Osteoblast (primary cell): ENCODE data around the gene CAPNS2. TPM values are rescaled to one million over a fixed set of nuclear protein-coding genes. Genes with fewer than 3 reads are reported as not detected.
A peak's percentile ranks its signal among the peaks of the same experiment; 100 is the strongest.

Experiments
- DNase-seq: peaks from one replicate; pipeline ENCODE4 v3.0.0; 2011; ENCODE audit warnings: low spot score, mixed read lengths; ENCODE audit not compliant: insufficient read length; ENCODE audit errors: missing footprints
- H2AFZ ChIP-seq: 2 replicates; pipeline ENCODE4 v1.6.0; 2011; ENCODE audit warnings: mild to moderate bottlenecking, low read length
- H3K27ac ChIP-seq: 2 replicates; pipeline ENCODE4 v1.5.1; 2011; ENCODE audit warnings: mild to moderate bottlenecking, low read depth, low read length, moderate library complexity
- H3K27me3 ChIP-seq: 2 replicates; pipeline ENCODE4 v1.6.0; 2012; ENCODE audit warnings: mild to moderate bottlenecking, control low read depth, inconsistent platforms, low read length, moderate library complexity; ENCODE audit not compliant: insufficient read depth
- H3K36me3 ChIP-seq: 2 replicates; pipeline ENCODE4 v1.5.1; 2011; ENCODE audit warnings: mild to moderate bottlenecking, low read length, control low read depth, moderate library complexity; ENCODE audit not compliant: insufficient read depth
- H3K4me1 ChIP-seq: 2 replicates; pipeline ENCODE4 v1.5.1; 2011; ENCODE audit warnings: mild to moderate bottlenecking, low read length, control low read depth, moderate library complexity; ENCODE audit not compliant: insufficient read depth
- H3K4me2 ChIP-seq: 2 replicates; pipeline ENCODE4 v1.6.0; 2011; ENCODE audit warnings: mild to moderate bottlenecking, low read length; ENCODE audit not compliant: insufficient read depth
- H3K4me3 ChIP-seq: fragments of 200-600 bp; sonication (generic); 3 replicates; pipeline ENCODE4 v1.5.1; 2012; ENCODE audit warnings: mild to moderate bottlenecking, low read length, inconsistent platforms; ENCODE audit not compliant: insufficient read depth
- H3K79me2 ChIP-seq: 2 replicates; pipeline ENCODE4 v1.6.0; 2012; ENCODE audit warnings: mild to moderate bottlenecking, low read length, control low read depth, inconsistent platforms; ENCODE audit not compliant: insufficient read depth
- H3K9me3 ChIP-seq: 2 replicates; pipeline ENCODE4 v1.5.1; 2011; ENCODE audit warnings: low read depth, low read length, control low read depth
- H4K20me1 ChIP-seq: 2 replicates; pipeline ENCODE4 v1.6.0; 2012; ENCODE audit warnings: mild to moderate bottlenecking, low read length, control low read depth; ENCODE audit not compliant: insufficient read depth
- CTCF ChIP-seq: IDR thresholded peaks from 2 replicates; pipeline ENCODE4 v1.5.1; 2011; ENCODE audit warnings: mild to moderate bottlenecking, low read depth, low read length, moderate library complexity; ENCODE audit errors: extremely low read depth
- total RNA-seq: library from RNA; depleted of rRNA; stranded (reverse); fragments of >200 nt; gene quantifications from 2 replicates; pipeline ENCODE4 v1.2.3, GENCODE V29; 2012

The CAPNS2 gene
- total RNA-seq, 1 donor = 1.1 TPM

- peaks cover 19% of the 10 kb centered on the region for H3K36me3 ChIP-seq
- no peak overlapping the region for H3K4me2 ChIP-seq
- H3K4me1 ChIP-seq = peaks cover 13% of the 10 kb centered on the region
- no peak for DNase-seq
- TF ChIP-seq CTCF = peak; percentile 41
- no peaks in the 10 kb centered on the region for H3K27me3 ChIP-seq
- no peak overlapping the region for H2AFZ ChIP-seq
- H4K20me1 ChIP-seq = no peaks in the 10 kb centered on the region
- no peak overlapping the region for H3K27ac ChIP-seq
- H3K9me3 ChIP-seq = no peaks in the 10 kb centered on the region
- H3K79me2 ChIP-seq = no peaks in the 10 kb centered on the region
- H3K4me3 ChIP-seq = no peak overlapping the region
These were observed 23.0 kb upstream of the CAPNS2 start for GRCh38 chr16:55543472-55543871.

- no peak for TF ChIP-seq CTCF
- Histone ChIP-seq H3K27me3 (no peaks in the 10 kb centered on the region), H3K79me2 (no peaks in the 10 kb centered on the region), H3K4me3 (no peak overlapping the region), H3K4me2 (no peak overlapping the region), H3K9me3 (peaks cover 3% of the 10 kb centered on the region), H3K36me3 (peaks cover 10% of the 10 kb centered on the region), H2AFZ (no peak overlapping the region), H4K20me1 (no peaks in the 10 kb centered on the region), H3K27ac (peak overlapping the region; percentile 20), H3K4me1 (peaks cover 9% of the 10 kb centered on the region)
- peak; percentile 44 for DNase-seq
These were observed 13.9 kb upstream of the CAPNS2 start for GRCh38 chr16:55552621-55553020.

GRCh38 chr16:55555436-55555835 is 11.0 kb upstream of the CAPNS2 start:
- peaks cover 3% of the 10 kb centered on the region for H3K36me3 ChIP-seq
- DNase-seq = no peak
- peaks cover 25% of the 10 kb centered on the region for H3K4me1 ChIP-seq
- TF ChIP-seq CTCF = no peak
- no peak overlapping the region for H3K27ac ChIP-seq
- H3K4me3 ChIP-seq = no peak overlapping the region
- H2AFZ ChIP-seq = no peak overlapping the region
- no peaks in the 10 kb centered on the region for H3K27me3 ChIP-seq
- H4K20me1 ChIP-seq = peaks cover 2% of the 10 kb centered on the region
- no peak overlapping the region for H3K4me2 ChIP-seq
- H3K79me2 ChIP-seq = no peaks in the 10 kb centered on the region
- H3K9me3 ChIP-seq = peaks cover 3% of the 10 kb centered on the region

DNA sequence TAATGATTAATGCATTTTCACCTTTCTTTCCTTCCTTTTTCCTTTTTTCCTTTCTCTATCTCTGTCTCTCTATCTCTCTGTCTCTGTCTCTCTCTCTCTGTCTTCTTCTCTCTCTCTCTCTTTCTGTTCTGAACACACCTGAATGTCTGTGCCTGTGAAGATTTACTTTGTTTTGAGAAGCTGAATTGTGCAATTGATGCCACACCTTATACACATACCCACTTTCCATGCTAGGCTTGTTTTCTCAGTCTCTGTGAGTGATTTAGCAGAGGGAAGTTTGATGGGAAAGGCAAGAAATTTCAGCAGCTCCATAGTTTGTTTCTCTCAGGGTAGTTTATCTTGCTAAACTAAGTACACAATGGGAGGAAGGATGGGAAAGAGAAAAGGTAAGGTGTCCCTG is 9.3 kb upstream of the CAPNS2 start:
- Histone ChIP-seq H3K27ac (no peak overlapping the region), H4K20me1 (peaks cover 2% of the 10 kb centered on the region), H3K27me3 (no peaks in the 10 kb centered on the region), H3K4me2 (no peak overlapping the region), H3K9me3 (peaks cover 3% of the 10 kb centered on the region), H3K79me2 (no peaks in the 10 kb centered on the region), H2AFZ (no peak overlapping the region), H3K4me3 (no peak overlapping the region), H3K36me3 (no peaks in the 10 kb centered on the region), H3K4me1 (peaks cover 23% of the 10 kb centered on the region)
- TF ChIP-seq CTCF = no peak
- no peak for DNase-seq
